GM21390 (cell line): ENCODE measurements around the gene GFAP.

Experiments
- ATAC-seq: cut with Tn5 transposase; IDR thresholded peaks from one replicate; pipeline ENCODE4 v1.9.1; 2021; ENCODE audit not compliant: unreplicated experiment

GFAP gene

GRCh38 chr17:44903012-44903685 is 12.2 kb downstream of the GFAP start:
- ATAC-seq = no peak

- no peak for ATAC-seq
Measured at GRCh38 chr17:44902135-44902760, 13.1 kb downstream of the GFAP start.

GRCh38 chr17:44901411-44901921 is 13.8 kb downstream of the GFAP start:
- no peak for ATAC-seq

- no peak for ATAC-seq
Measured at GRCh38 chr17:44900894-44901293, 14.4 kb downstream of the GFAP start.

DNA sequence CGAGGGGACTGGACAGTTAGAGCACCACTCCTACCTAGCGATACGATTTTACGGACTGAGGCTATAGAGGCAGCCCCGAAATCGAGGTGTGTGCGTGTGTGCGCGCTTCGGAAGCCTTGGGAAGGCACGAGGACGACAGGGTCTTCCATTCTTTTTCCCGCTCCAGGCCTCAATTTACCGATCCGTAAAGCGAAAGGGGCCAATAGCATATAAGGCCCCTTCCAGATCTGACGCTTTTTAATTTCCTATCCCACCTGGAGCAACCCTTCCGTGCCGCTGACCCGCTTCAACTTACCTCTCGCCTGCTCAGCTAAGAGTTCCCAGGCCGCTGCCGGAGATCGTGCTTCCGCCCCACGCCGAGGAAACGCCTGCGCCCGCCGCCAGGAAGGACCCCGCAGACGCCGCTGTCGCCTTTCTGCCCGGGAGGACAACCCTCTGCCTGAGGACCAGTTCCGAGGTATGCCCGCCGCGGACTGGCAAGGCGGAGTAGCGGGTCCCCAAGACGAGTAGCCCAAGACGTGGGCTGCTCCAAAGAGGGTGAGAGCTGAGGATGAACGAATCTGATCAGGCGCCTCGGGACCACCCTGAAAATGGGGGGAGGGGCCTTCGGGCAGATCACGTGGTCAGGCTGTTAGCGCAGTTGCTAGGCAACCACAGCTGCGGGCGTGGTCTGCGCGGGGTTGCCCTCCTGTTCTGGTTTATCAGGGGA is 16.1 kb downstream of the GFAP start, which contains the start of gene EFTUD2:
Gene EFTUD2, minus strand, starts transcription at position 372 of the 709 bp plus-strand sequence. CDS start 4,924 bp downstream, outside the sequence.
- ATAC-seq = peak; percentile 71

DNA sequence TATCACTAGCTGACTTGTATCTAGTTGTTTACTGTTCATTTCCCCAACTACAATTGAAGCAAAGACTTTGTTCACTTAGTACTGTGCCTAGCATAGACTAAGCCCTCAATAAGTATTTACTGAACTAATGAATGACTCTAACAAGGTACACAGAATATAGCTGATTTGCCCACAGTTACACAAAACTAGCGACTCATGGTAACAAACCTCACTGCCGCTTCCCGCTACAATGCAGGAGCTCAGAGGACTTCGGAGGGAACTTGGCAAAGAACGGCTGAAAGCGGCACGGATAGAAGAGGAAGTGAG is 16.6 kb downstream of the GFAP start:
- ATAC-seq = no peak

- ATAC-seq = no peak
Measured at GRCh38 chr17:44894642-44895041, 20.7 kb downstream of the GFAP start.

DNA sequence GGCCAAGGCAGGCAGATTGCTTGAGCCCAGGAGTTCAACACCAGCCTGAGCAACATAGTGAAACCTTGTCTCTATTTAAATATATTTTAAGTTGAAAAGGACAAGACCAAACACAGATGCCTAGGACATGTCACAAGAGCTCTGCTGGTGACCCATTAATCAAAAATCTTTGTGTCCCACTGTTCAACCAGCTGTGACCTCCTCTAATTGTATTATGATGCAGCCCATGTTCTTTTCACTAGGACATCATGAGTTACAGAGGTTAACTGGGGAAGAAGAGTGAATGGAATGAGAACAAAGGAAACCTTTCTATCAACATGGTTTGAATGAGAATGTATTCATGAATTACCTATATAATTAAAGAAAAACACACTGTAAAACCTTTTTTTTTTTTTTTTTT is 23.1 kb downstream of the GFAP start:
- ATAC-seq = no peak

- no peak for ATAC-seq
Measured at GRCh38 chr17:44889003-44889402, 26.3 kb downstream of the GFAP start.

DNA sequence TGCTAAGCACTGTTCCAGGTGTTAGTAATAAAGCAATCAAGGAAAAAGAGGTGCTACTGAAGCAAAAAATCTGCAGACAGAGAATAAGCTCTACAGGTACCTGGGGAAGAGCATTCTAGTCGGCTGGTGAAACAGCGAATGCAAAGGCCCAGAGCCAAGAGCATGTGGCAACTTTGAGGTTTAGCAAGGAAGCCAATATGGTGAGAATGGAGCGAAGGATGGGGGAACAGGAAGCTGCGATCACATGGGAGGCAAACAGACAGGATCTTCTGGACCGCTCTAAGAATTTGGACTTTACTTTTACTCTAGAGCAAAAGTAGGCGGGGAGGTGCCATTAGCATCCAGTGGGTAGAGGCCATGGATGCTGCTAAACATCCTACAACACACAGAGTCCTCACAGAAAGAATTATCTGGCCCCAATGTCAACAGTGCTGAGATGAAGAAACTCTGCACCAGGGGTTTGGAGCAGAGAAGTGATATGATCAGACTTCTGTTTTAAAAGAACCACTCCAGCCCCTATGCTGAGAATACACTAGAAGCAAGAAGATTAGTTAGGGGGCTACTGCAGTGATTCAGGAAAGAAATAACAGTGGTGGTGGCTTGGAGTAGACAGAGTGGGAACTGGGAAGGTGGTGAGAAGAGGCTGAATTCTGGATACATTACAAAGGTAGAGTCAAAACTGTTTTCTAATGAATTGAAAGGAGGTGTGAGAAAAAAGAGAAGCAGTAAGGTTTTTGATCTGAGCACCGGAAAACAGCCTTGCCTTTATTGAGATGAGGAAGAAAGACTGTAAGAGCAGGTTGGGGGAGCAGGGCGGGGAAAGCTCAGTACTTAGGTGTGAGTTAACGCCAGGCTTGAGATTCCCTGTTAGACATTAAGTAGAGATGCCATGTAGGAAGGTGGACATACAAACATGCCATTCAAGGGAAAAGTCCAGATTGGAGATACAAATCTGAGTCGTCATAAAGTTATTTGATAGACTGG is 27.0 kb downstream of the GFAP start:
- ATAC-seq = no peak

GRCh38 chr17:44887016-44887415 is 28.3 kb downstream of the GFAP start:
- ATAC-seq = no peak

DNA sequence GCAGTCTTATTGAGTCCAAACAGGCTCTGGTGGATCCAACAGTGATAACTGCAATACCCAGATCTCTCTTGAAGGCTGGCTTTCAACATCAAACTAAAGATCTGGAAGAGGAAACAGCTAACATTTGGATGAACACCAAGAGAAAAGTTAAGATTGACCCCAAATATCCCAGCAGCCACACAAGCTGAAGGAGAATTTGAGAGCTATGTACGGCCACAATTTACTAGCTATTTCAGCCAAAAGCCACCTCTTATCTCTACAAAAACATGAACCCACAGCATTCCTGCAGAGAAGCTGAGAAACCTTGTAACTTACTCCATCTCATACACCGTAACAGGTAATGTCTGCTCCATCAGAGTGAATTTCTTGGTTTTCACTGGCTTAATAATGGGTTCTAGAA is 30.4 kb downstream of the GFAP start:
- no peak for ATAC-seq

DNA sequence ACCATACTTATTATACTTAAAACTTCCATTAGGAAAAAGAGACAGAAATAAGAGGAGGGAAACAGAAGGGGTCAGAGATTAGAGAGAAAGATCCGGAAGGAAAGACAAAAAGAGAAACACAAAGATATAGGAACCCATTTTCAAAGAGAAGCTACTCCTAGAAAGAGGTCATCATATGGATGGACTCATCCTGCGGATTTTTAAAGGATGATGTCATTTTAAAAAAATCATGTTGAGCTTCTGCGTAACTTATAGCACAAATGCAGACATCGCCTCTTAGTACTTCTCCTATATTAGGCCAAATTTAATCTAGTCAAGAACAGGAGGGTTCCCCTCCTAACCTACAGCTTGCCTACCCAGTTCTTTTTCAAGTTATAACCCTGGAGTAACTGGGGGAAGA is 34.2 kb downstream of the GFAP start:
- no peak for ATAC-seq

- no peak for ATAC-seq
Measured at GRCh38 chr17:44880062-44880461, 35.2 kb downstream of the GFAP start.

DNA sequence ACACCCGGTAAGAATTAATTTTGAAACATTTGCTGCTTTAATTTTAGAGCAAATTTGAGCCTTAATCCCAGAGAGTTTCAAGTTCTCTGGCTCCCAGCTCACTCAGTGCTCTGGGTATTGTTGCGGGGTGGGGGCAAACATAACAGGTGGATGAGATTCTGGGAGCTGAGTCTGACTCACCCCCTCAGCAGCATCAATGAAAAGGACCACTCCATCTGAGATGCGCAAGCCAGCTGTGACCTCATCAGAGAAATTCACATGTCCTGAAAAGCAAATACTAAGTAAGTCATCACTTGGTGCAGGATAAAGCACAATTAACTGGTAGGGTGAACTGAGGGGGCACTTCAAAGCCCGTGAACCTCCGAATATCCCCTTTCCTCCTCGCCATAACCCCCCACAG is 35.9 kb downstream of the GFAP start:
- no peak for ATAC-seq

GRCh38 chr17:44878627-44879221 is 36.6 kb downstream of the GFAP start:
- no peak for ATAC-seq

DNA sequence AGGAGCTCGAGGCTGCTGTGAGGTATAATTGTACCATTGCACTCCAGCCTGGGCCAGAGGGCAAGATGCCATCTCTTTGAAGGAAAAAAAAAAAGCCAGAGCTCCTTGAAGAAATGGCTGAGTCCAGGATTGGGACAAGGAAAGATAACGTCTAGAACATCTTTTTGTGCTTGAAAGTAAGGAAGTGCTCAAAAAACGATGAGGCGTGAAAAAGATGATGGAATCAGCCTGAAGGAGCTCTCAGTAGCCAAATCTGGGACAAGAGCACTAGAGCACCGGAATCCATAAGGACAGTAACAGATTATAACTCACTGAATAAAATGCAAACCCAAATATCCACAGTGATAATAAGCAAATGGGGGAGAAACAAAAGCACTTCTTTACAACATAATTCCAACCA is 38.2 kb downstream of the GFAP start:
- ATAC-seq = no peak

GRCh38 chr17:44875761-44876160 is 39.5 kb downstream of the GFAP start:
- ATAC-seq = no peak

DNA sequence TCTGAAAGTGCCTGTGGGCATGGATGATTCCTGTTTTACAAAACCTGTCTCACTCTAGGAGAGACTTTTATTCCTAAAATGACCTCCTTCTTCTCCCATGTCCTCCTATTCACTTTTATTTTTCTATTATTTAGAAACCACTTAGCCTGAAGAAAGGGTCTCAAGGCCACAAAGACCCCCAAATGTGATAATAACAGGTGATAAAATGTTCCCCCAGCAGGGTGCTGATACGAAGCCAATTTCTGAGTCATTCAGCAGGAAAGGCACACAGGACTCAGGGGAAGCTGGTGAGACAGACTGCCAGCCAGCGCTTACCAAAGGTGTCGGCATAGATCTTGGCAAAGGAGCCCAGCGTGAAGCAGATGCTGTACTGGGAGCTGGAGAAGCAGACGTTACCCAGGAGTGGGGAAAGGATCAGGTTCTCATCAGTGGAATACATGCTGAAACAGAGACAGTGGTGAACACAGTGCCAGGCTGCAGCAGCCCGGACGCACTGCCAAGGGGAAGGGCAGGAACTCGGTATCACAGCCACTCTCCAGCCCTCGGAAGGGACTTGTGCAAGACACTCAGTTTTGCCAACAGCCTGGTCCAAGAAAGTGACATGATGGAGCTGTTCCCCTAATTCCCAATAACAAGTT is 43.0 kb downstream of the GFAP start:
- no peak for ATAC-seq

DNA sequence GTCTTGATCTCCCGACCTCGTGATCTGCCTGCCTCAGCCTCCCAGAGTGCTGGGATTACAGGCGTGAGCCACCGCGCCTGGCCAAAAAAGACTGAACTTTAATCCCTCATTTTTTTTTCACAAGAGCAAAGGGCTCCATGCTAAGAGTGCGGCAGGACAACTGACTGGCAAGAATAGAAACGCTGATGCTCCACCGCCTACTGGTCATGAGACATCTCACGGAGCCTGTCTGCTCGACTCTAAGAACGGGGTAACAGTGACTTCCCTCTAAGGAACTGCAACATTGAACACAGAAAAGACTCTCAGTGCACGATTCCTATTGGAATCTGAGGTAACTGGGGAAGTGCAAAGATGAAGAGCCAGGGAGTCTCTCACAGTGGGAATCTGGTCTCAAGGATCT is 43.7 kb downstream of the GFAP start:
- no peak for ATAC-seq
